Body of pancreas (tissue), 4 donors: Measurements from ENCODE around the gene SKAP2. TPM values are rescaled to one million over a fixed set of nuclear protein-coding genes. Genes with fewer than 3 reads are reported as not detected.
A peak's percentile ranks its signal among the peaks of the same experiment; 100 is the strongest.

ENCODE experiments used
- ATAC-seq: fragments of 150-250 bp; one replicate; pipeline ENCODE4 v1.9.1; 2016
- DNase-seq, 4 donors: peaks; one replicate each; pipeline ENCODE4 v3.0.0-alpha.2; 2019
- H3K27ac ChIP-seq, 4 donors: fragments of 200-600 bp; sonication (generic); 1 replicate in 3 of 4; 2 replicates in 1 of 4; pipeline versions ENCODE4 v1.5.1 to v1.6.1; 2016 to 2019; ENCODE audit warnings: mild to moderate bottlenecking in 1 of 4, mixed read lengths in 1 of 4, moderate library complexity in 1 of 4
- H3K27me3 ChIP-seq, 2 donors: fragments of 200-600 bp; sonication (generic); one replicate each; pipeline ENCODE4 v1.6.0; 2016; ENCODE audit warnings: mild to moderate bottlenecking in 1 of 2
- H3K36me3 ChIP-seq, 2 donors: fragments of 200-600 bp; sonication (generic); replicated peaks in 1 of 2; 2 replicates each; pipeline ENCODE4 v1.5.1; 2016; ENCODE audit warnings: low read depth in 2 of 2; ENCODE audit not compliant: insufficient read depth in 1 of 2
- H3K4me1 ChIP-seq: fragments of 200-600 bp; sonication (generic); one replicate; pipeline ENCODE4 v1.6.0; 2016
- H3K4me3 ChIP-seq, 2 donors: fragments of 200-600 bp; sonication (generic); 1 replicate in 1 of 2; 2 replicates in 1 of 2; pipeline ENCODE4 v1.5.1; 2016 to 2019
- H3K9me3 ChIP-seq, 3 donors: fragments of 200-600 bp; sonication (generic); 1 replicate in 2 of 3; 2 replicates in 1 of 3; pipeline ENCODE4 v1.5.1; 2016
- POLR2A ChIP-seq, 3 donors: fragments of 450-650 bp; IDR thresholded peaks; one replicate each; pipeline ENCODE4 v1.6.1; 2016; ENCODE audit warnings: antibody characterized with exemption in 3 of 3, mild to moderate bottlenecking in 2 of 3
- WGBS, 2 donors: methylation state at CpG; one replicate each; pipeline ENCODE4 v1.1.5; 2017; 5-methylcytosine and 5-hydroxymethylcytosine counted together
- intact Hi-C: fragments of 100-400 bp; cut with DNase I; formaldehyde crosslinking; loops from one replicate; pipeline ENCODE4 v1.15.1; 2023
- total RNA-seq, 2 donors: library from RNA; depleted of rRNA; stranded (reverse); fragments of >200 nt; gene quantifications; one replicate each; pipeline ENCODE4 v1.1.0, GENCODE V29; 2016
- TF ChIP-seq, protein P1 (sequence below), 7 experiments: fragments of 450-650 bp in 4 of 7; fragments of 200-600 bp in 3 of 7; sonication (generic) in 3 of 7; IDR thresholded peaks; one replicate each; pipeline ENCODE4 v1.5.1; 2016 to 2019; ENCODE audit warnings: antibody characterized with exemption in 7 of 7

SKAP2 gene
- total RNA-seq, 2 donors from 2014 or later, result 8.6 to 12.7 TPM

DNA sequence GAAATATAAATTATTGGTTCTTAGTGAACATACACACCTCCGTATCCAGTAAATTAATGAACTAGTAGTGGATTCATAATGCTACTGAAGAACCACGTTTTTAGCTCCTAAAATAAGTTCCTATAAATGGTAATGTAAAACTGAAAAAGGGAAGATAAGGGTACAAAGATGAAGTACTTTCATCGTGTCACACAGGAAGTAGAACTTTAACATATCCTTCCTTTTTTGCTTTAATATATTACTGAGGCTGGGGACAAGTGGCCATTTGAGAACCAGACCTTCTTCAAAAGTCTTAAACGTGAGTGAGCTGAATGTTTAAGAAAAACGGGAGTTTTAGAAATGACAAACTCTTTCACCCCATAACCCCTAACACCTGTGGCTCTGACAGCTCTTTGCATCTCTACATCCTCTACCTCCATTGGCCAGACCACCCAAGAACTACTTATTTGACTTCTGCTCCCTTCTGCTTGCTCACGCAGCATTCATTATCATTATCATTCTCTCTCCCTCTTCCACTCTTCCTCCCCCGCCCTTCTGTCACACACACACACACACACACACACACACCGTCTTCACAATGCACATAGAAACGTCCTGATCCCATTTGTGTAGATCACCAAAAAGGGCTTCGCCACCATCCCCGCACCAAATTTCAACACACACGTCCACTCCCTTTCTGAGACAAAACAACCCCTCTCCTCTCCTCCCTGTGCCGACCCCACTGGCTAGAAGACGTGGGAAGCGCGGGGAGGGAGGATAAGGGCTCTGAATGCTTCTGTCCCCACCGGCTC lies 677 bp downstream of the SKAP2 start:
- DNase-seq (peak in 1 of 4 donors; percentile 9), ATAC-seq (no peak)
- intact Hi-C loops, result no loop called here
- Histone ChIP-seq H3K4me3 (peak overlapping the region; percentile 62 to 89), H3K36me3 (no peaks in the 10 kb centered on the region), H3K27ac (peak overlapping the region; percentile 73 to 92 (median 84)), H3K4me1 (peaks cover 6% of the 10 kb centered on the region), H3K9me3 (no peaks in the 10 kb centered on the region), H3K27me3 (no peaks in the 10 kb centered on the region)
- 3 to 6% methylated on average over 17 of the region's 17 CpGs for whole genome bisulfite sequencing, 2 donors
- no peak for TF ChIP-seq POLR2A (IDR thresholded peaks at IDR 0.05)
- TF ChIP-seq, protein P1, sequence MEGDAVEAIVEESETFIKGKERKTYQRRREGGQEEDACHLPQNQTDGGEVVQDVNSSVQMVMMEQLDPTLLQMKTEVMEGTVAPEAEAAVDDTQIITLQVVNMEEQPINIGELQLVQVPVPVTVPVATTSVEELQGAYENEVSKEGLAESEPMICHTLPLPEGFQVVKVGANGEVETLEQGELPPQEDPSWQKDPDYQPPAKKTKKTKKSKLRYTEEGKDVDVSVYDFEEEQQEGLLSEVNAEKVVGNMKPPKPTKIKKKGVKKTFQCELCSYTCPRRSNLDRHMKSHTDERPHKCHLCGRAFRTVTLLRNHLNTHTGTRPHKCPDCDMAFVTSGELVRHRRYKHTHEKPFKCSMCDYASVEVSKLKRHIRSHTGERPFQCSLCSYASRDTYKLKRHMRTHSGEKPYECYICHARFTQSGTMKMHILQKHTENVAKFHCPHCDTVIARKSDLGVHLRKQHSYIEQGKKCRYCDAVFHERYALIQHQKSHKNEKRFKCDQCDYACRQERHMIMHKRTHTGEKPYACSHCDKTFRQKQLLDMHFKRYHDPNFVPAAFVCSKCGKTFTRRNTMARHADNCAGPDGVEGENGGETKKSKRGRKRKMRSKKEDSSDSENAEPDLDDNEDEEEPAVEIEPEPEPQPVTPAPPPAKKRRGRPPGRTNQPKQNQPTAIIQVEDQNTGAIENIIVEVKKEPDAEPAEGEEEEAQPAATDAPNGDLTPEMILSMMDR (IDR thresholded peaks at IDR 0.05), result no peak

DNA sequence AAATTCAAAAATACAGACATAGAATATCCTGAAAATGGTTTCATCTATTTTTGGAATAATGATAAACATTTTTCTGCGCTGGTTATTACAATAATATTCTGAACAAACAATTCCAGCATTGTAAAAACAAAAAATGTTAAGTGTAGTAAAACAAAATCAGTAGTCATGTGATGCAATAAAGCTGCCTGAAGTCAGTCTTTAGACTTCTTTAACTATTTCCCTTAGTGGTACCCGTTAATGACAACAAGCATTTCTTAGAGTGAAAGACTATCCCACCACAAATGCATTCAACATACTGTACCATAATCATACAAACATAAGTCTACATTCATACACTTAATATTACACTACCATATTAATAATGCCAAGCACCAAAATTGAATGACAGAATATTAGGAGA lies 1.6 kb downstream of the SKAP2 start:
- intact Hi-C loops, result no loop called here
- WGBS, 2 donors, result 78 to 82% methylated on average over 2 of the region's 2 CpGs
- Histone ChIP-seq H3K36me3 (no peaks in the 10 kb centered on the region), H3K9me3 (no peaks in the 10 kb centered on the region), H3K4me3 (no peak overlapping the region), H3K4me1 (peaks cover 6% of the 10 kb centered on the region), H3K27me3 (no peaks in the 10 kb centered on the region), H3K27ac (no peak overlapping the region)
- no peak for TF ChIP-seq POLR2A (IDR thresholded peaks at IDR 0.05)
- TF ChIP-seq, protein P1 (IDR thresholded peaks at IDR 0.05), result no peak
- ATAC-seq (no peak), DNase-seq (no peak)

DNA sequence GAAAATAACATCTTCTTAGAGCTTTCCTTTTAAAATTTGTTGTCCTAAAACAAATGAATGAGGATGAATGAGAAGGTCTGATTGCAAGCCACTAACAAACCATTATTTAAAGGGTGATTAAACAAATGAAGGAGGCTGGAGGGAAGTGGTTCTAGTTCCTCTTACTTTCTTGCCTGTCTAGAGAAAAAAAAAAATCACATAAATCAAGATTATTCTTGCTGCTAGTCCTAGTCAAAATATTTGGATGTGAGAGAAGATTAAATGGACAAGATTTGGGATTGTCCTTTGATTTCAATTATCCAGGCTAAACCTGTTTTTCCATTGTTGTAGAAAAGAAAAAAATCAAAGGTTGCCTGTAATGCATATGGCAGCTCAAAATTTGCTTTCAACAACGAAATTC lies 3.3 kb downstream of the SKAP2 start:
- no peaks in the 10 kb centered on the region for H3K36me3 ChIP-seq
- no peak overlapping the region for H3K27ac ChIP-seq
- H3K4me1 ChIP-seq, result peaks cover 6% of the 10 kb centered on the region
- H3K9me3 ChIP-seq, result no peaks in the 10 kb centered on the region
- no peaks in the 10 kb centered on the region for H3K27me3 ChIP-seq
- no peak for TF ChIP-seq POLR2A (IDR thresholded peaks at IDR 0.05)
- TF ChIP-seq, protein P1 (IDR thresholded peaks at IDR 0.05), result no peak
- DNase-seq (no peak), ATAC-seq (no peak)
- no peak overlapping the region for H3K4me3 ChIP-seq
- intact Hi-C loops, result no loop called here
- 60 to 73% methylated on average over 1 of the region's 1 CpG for WGBS, 2 donors

DNA sequence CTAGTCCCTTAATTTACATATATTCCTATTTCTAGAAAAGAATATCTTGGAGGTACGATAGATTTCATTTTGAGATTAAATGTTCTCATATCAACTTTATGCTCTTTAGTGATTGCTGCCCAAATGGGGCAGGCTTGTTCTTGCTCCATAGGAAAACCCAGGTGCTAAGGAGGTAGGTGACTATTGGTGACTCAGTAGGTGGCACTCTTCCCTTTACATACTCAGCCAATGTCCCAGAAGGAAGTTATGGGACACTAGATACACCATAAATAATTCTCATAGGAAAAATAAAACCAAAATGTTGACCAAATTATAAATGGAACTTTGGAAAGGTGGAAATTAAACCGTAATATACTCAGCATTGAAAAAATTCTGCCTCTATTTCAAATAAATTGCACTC lies 4.0 kb downstream of the SKAP2 start:
- DNase-seq, result no peak

More for the DNA sequence above, 4.0 kb downstream of the SKAP2 start:
- no peaks in the 10 kb centered on the region for H3K27me3 ChIP-seq
- peaks cover 6% of the 10 kb centered on the region for H3K4me1 ChIP-seq
- no peak overlapping the region for H3K4me3 ChIP-seq
- ATAC-seq, result no peak
- no peak overlapping the region for H3K27ac ChIP-seq
- TF ChIP-seq POLR2A (IDR thresholded peaks at IDR 0.05), result no peak
- TF ChIP-seq, protein P1 (IDR thresholded peaks at IDR 0.05), result no peak
- 83 to 85% methylated on average over 2 of the region's 2 CpGs for WGBS, 2 donors
- intact Hi-C loops, result no loop called here
- H3K36me3 ChIP-seq, result no peaks in the 10 kb centered on the region
- no peaks in the 10 kb centered on the region for H3K9me3 ChIP-seq
